HCT116 (cell line): Measurements from ENCODE around the gene GABARAP. TPM values are rescaled to one million over a fixed set of nuclear protein-coding genes. Genes with fewer than 3 reads are reported as not detected.

Source experiments
- ATAC-seq: fragments of 200-7000 bp; cut with Tn5 transposase; 2 replicates; pipeline ENCODE4 v1.9.1; 2020; ENCODE audit warnings: mild to moderate bottlenecking, moderate library complexity
- BruUV-seq: library from RNA; stranded (reverse); fragments of 400-500 nt; replicated peaks from 2 replicates; lab custom pipeline; 2021; lab: Mats Ljungman, UMichigan
- CTCF ChIA-PET: fragments of 300-600 bp; sonication (Branson Sonifier 250); formaldehyde crosslinking; loops from one replicate; lab custom pipeline; 2021; ENCODE audit warnings: antibody characterized with exemption; lab: Charles Lee
- POLR2A ChIA-PET: fragments of 300-600, 350-600 bp; sonication (Branson Sonifier 250); formaldehyde crosslinking; loops from one replicate; lab custom pipeline; 2021; ENCODE audit warnings: antibody characterized with exemption; lab: Charles Lee
- RAD21 ChIA-PET, 2 experiments: fragments of 300-600 bp; sonication (Branson Sonifier 250); formaldehyde crosslinking; loops; one replicate each; lab custom pipeline; 2023; ENCODE audit warnings: low total read pairs in 2 of 2; ENCODE audit not compliant: uncharacterized antibody in 2 of 2, unreplicated experiment in 2 of 2, low non-redundant PET in 1 of 2; lab: Charles Lee
- DNase-seq: peaks from one replicate; pipeline ENCODE4 v3.0.0-alpha.2; 2010; ENCODE audit warnings: low read depth, low spot score
- H2AFZ ChIP-seq: fragments of 200-600 bp; shearing (Covaris generic), sonication (generic); 2 replicates; pipeline ENCODE4 v1.6.1; 2017; ENCODE audit warnings: low read depth, mixed run types, mixed read lengths, antibody characterized with exemption, low read length; ENCODE audit not compliant: poor library complexity, severe bottlenecking
- H3K27ac ChIP-seq: 2 replicates; pipeline ENCODE4 v1.5.1; 2012; ENCODE audit warnings: low read depth, low read length
- H3K27me3 ChIP-seq: fragments of 200-600 bp; sonication (generic); 2 replicates; pipeline ENCODE4 v1.6.1; 2016; ENCODE audit warnings: mixed run types, low read length, mixed read lengths; ENCODE audit not compliant: insufficient read depth
- H3K36me3 ChIP-seq, 2 experiments: fragments of 200-500 bp in 1 of 2; fragments of 200-600 bp in 1 of 2; sonication (Bioruptor generic) in 1 of 2; sonication (generic) in 1 of 2; 2 replicates each; pipeline versions ENCODE4 v1.5.1 to v1.6.1; 2014 to 2016; ENCODE audit warnings: low read length in 2 of 2, inconsistent platforms in 1 of 2, mixed read lengths in 1 of 2, mixed run types in 1 of 2; ENCODE audit not compliant: insufficient read depth in 2 of 2, control insufficient read depth in 1 of 2
- H3K4me1 ChIP-seq, 2 experiments: fragments of 200-600 bp in 1 of 2; sonication (generic) in 1 of 2; 2 replicates each; pipeline versions ENCODE4 v1.5.1 to v1.6.1; 2012 to 2017; ENCODE audit warnings: low read length in 2 of 2, inconsistent platforms in 1 of 2, mild to moderate bottlenecking in 1 of 2, mixed read lengths in 1 of 2, mixed run types in 1 of 2, moderate library complexity in 1 of 2; ENCODE audit not compliant: insufficient read depth in 2 of 2, control insufficient read depth in 1 of 2
- H3K4me2 ChIP-seq: fragments of 200-600 bp; sonication (generic); 2 replicates; pipeline ENCODE4 v1.6.1; 2017; ENCODE audit warnings: mixed run types, low read length, mixed read lengths
- H3K4me3 ChIP-seq, 2 experiments: fragments of 200-600 bp in 1 of 2; sonication (generic) in 1 of 2; replicated peaks in 1 of 2; 2 replicates each; pipeline ENCODE4 v1.5.1; 2011 to 2016; ENCODE audit warnings: low read length in 2 of 2, control low read depth in 1 of 2, low read depth in 1 of 2, mild to moderate bottlenecking in 1 of 2, mixed read lengths in 1 of 2, mixed run types in 1 of 2
- H3K79me2 ChIP-seq: fragments of 200-600 bp; sonication (generic); 2 replicates; pipeline ENCODE4 v1.6.1; 2017; ENCODE audit warnings: mild to moderate bottlenecking, mixed run types, low read length, moderate library complexity, mixed read lengths; ENCODE audit not compliant: insufficient read depth
- H3K9ac ChIP-seq: fragments of 200-600 bp; sonication (generic); 2 replicates; pipeline ENCODE4 v1.6.1; 2016; ENCODE audit warnings: low read length, mixed read lengths
- H3K9me2 ChIP-seq: fragments of 200-600 bp; sonication (generic), shearing (Covaris generic); 2 replicates; pipeline ENCODE4 v1.6.1; 2017; ENCODE audit warnings: mixed run types, mild to moderate bottlenecking, moderate library complexity; ENCODE audit not compliant: insufficient read depth
- H3K9me3 ChIP-seq, 2 experiments: fragments of 200-500 bp in 1 of 2; fragments of 200-600 bp in 1 of 2; sonication (Bioruptor generic) in 1 of 2; sonication (generic) in 1 of 2; 2 replicates each; pipeline ENCODE4 v1.6.1; 2014 to 2017; ENCODE audit warnings: low read length in 2 of 2, mixed read lengths in 2 of 2, inconsistent platforms in 1 of 2, low read depth in 1 of 2, mild to moderate bottlenecking in 1 of 2, mixed run types in 1 of 2, moderate library complexity in 1 of 2; ENCODE audit not compliant: control insufficient read depth in 1 of 2, insufficient read depth in 1 of 2
- H4K20me1 ChIP-seq: fragments of 200-600 bp; sonication (generic), shearing (Covaris generic); 2 replicates; pipeline ENCODE4 v1.6.1; 2017; ENCODE audit warnings: mixed run types, mild to moderate bottlenecking, moderate library complexity; ENCODE audit not compliant: insufficient read depth
- intact Hi-C: fragments of 100-400 bp; cut with micrococcal nuclease; formaldehyde crosslinking; loops from 2 replicates; pipeline ENCODE4 v1.10.0; 2022
- total RNA-seq: library from RNA; stranded (reverse); gene quantifications from one replicate; pipeline ENCODE4 v1.2.1, GENCODE V29; 2021; ENCODE audit not compliant: unreplicated experiment
- TF ChIP-seq, protein P1 (sequence below): IDR thresholded peaks from 2 replicates; pipeline ENCODE4 v1.6.1; 2012; ENCODE audit warnings: low read depth
- TF ChIP-seq, protein P2 (sequence below): IDR thresholded peaks from 2 replicates; pipeline ENCODE4 v1.6.1; 2011; ENCODE audit warnings: mild to moderate bottlenecking, low read length, moderate library complexity; ENCODE audit not compliant: insufficient replicate concordance; ENCODE audit errors: extremely low read depth

GABARAP gene
- total RNA-seq, 1 experiment from 2014 or later = 287 TPM

DNA sequence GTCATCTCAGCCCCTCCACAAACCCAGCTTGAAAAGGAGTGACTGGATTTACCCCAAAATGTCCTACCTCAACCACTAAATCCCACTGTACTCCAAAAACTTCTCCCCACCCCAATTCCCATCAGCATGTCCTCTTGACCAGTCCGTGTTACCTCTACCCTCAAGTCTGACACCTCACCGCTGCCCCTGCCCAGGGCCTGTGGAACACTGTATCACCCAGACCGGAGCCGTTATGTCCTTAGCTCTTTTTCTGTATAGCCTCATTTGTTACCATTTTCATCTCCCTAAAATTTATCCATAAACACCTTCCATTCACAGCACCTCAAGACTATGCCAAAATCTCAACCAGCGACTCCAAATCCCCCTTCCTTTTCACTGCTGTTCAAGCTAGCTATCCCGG lies 5.4 kb downstream of the GABARAP start:
- ATAC-seq = no peak
- Histone ChIP-seq H3K4me1 (peaks cover 44 to 67% of the 10 kb centered on the region in 2 experiments), H2AFZ (no peak overlapping the region), H3K9me3 (no peaks in the 10 kb centered on the region), H3K79me2 (peaks cover 80% of the 10 kb centered on the region), H3K4me3 (0 out of 4 replicates have a peak overlapping the region, but pooled peaks of 1 of the 2 experiments have one; percentile 97), H3K27me3 (no peaks in the 10 kb centered on the region), H3K36me3 (peaks cover 24 to 32% of the 10 kb centered on the region in 2 experiments), H3K9ac (peak overlapping the region; percentile 100), H3K4me2 (peak overlapping the region; percentile 82), H3K9me2 (no peaks in the 10 kb centered on the region), H3K27ac (peak overlapping the region; percentile 92), H4K20me1 (peaks cover 4% of the 10 kb centered on the region; the same call in 1 of the 2 replicates)
- DNase-seq = no peak
- RAD21 ChIA-PET = interaction anchor here in 1 of 2 experiments (1.1 kb wide), 1 partner anchor 16 kb away, joined by 3 read pairs; no protein-coding TSS in a partner anchor
- POLR2A ChIA-PET = interaction anchor here (0.7 to 2.6 kb wide), 3 partner anchors 17 to 72 kb away, joined by 3 to 19 read pairs (median 7); partner anchors contain the start of genes ACADVL and DLG4
- CTCF ChIA-PET = interaction anchor here (1.8 kb wide), 1 partner anchor 16 kb away, joined by 5 read pairs; no protein-coding TSS in a partner anchor
- TF ChIP-seq, protein P1, sequence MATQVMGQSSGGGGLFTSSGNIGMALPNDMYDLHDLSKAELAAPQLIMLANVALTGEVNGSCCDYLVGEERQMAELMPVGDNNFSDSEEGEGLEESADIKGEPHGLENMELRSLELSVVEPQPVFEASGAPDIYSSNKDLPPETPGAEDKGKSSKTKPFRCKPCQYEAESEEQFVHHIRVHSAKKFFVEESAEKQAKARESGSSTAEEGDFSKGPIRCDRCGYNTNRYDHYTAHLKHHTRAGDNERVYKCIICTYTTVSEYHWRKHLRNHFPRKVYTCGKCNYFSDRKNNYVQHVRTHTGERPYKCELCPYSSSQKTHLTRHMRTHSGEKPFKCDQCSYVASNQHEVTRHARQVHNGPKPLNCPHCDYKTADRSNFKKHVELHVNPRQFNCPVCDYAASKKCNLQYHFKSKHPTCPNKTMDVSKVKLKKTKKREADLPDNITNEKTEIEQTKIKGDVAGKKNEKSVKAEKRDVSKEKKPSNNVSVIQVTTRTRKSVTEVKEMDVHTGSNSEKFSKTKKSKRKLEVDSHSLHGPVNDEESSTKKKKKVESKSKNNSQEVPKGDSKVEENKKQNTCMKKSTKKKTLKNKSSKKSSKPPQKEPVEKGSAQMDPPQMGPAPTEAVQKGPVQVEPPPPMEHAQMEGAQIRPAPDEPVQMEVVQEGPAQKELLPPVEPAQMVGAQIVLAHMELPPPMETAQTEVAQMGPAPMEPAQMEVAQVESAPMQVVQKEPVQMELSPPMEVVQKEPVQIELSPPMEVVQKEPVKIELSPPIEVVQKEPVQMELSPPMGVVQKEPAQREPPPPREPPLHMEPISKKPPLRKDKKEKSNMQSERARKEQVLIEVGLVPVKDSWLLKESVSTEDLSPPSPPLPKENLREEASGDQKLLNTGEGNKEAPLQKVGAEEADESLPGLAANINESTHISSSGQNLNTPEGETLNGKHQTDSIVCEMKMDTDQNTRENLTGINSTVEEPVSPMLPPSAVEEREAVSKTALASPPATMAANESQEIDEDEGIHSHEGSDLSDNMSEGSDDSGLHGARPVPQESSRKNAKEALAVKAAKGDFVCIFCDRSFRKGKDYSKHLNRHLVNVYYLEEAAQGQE = no peak
- TF ChIP-seq, protein P2, sequence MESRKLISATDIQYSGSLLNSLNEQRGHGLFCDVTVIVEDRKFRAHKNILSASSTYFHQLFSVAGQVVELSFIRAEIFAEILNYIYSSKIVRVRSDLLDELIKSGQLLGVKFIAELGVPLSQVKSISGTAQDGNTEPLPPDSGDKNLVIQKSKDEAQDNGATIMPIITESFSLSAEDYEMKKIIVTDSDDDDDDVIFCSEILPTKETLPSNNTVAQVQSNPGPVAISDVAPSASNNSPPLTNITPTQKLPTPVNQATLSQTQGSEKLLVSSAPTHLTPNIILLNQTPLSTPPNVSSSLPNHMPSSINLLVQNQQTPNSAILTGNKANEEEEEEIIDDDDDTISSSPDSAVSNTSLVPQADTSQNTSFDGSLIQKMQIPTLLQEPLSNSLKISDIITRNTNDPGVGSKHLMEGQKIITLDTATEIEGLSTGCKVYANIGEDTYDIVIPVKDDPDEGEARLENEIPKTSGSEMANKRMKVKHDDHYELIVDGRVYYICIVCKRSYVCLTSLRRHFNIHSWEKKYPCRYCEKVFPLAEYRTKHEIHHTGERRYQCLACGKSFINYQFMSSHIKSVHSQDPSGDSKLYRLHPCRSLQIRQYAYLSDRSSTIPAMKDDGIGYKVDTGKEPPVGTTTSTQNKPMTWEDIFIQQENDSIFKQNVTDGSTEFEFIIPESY = no peak
- intact Hi-C loops = no loop called here
- no TSS peak for BruUV-seq
